Measurements from ENCODE around the gene DOK5.

Gene DOK5

GRCh38 chr20:54642864-54643667 lies 167.7 kb downstream of the DOK5 start:
- DNase-seq (ENCODE audit: low read depth in 1 of 2, low spot score in 1 of 2), result no peak

- no peak for DNase-seq (ENCODE audit: low read depth in 1 of 2, low spot score in 1 of 2)
These were observed 168.4 kb downstream of the DOK5 start for GRCh38 chr20:54643761-54644160.

- no peak for DNase-seq (ENCODE audit: low read depth in 1 of 2, low spot score in 1 of 2)
These were observed 170.2 kb downstream of the DOK5 start for GRCh38 chr20:54645445-54646155.

GRCh38 chr20:54646156-54646517 lies 170.7 kb downstream of the DOK5 start:
- no peak for DNase-seq (ENCODE audit: low read depth in 1 of 2, low spot score in 1 of 2)

GRCh38 chr20:54648421-54649142 lies 173.2 kb downstream of the DOK5 start:
- no peak for DNase-seq (ENCODE audit: low read depth in 1 of 2, low spot score in 1 of 2)

GRCh38 chr20:54649511-54649962 lies 174.1 kb downstream of the DOK5 start:
- DNase-seq (ENCODE audit: low read depth in 1 of 2, low spot score in 1 of 2), result peak; percentile 17 to 32

GRCh38 chr20:54650052-54650719 lies 174.8 kb downstream of the DOK5 start:
- no peak for DNase-seq (ENCODE audit: low read depth in 1 of 2, low spot score in 1 of 2)

- DNase-seq (ENCODE audit: low read depth in 1 of 2, low spot score in 1 of 2), result no peak
These were observed 175.9 kb downstream of the DOK5 start for GRCh38 chr20:54651252-54651651.

- no peak for DNase-seq (ENCODE audit: low read depth in 1 of 2, low spot score in 1 of 2)
These were observed 179.1 kb downstream of the DOK5 start for GRCh38 chr20:54654450-54654849.

- DNase-seq (ENCODE audit: low read depth in 1 of 2, low spot score in 1 of 2), result no peak
These were observed 182.0 kb downstream of the DOK5 start for GRCh38 chr20:54657268-54657826.

- no peak for DNase-seq (ENCODE audit: low read depth in 1 of 2, low spot score in 1 of 2)
These were observed 183.1 kb downstream of the DOK5 start for GRCh38 chr20:54658525-54658924.

- no peak for DNase-seq (ENCODE audit: low read depth in 1 of 2, low spot score in 1 of 2)
These were observed 185.9 kb downstream of the DOK5 start for GRCh38 chr20:54661265-54661664.

GRCh38 chr20:54661880-54662465 lies 186.6 kb downstream of the DOK5 start:
- no peak for DNase-seq (ENCODE audit: low read depth in 1 of 2, low spot score in 1 of 2)

GRCh38 chr20:54665812-54666211 lies 190.4 kb downstream of the DOK5 start:
- DNase-seq (ENCODE audit: low read depth in 1 of 2, low spot score in 1 of 2), result no peak

- no peak for DNase-seq (ENCODE audit: low read depth in 1 of 2, low spot score in 1 of 2)
These were observed 193.1 kb downstream of the DOK5 start for GRCh38 chr20:54668271-54669039.

GRCh38 chr20:54669040-54669363 lies 193.6 kb downstream of the DOK5 start:
- DNase-seq (ENCODE audit: low read depth in 1 of 2, low spot score in 1 of 2), result no peak

- DNase-seq (ENCODE audit: low read depth in 1 of 2, low spot score in 1 of 2), result no peak
These were observed 202.9 kb downstream of the DOK5 start for GRCh38 chr20:54678253-54678652.

GRCh38 chr20:54680439-54680838 lies 205.0 kb downstream of the DOK5 start:
- DNase-seq (ENCODE audit: low read depth in 1 of 2, low spot score in 1 of 2), result no peak

GRCh38 chr20:54680872-54681619 lies 205.7 kb downstream of the DOK5 start:
- DNase-seq (ENCODE audit: low read depth in 1 of 2, low spot score in 1 of 2), result no peak
